Endometrial microvascular endothelial cells (primary cell): ENCODE results near the gene FBXW10B. TPM values are rescaled to one million over a fixed set of nuclear protein-coding genes. Genes with fewer than 3 reads are reported as not detected.
"Not testable (repeated sequence)": the region's sequence is repeated elsewhere in the genome, so short reads cannot be mapped to it uniquely, and the experiment has no call there.

Experiments
- in situ Hi-C: cut with HindIII; loops from 2 replicates; pipeline ENCODE4 v1.10.0; 2017; ENCODE audit warnings: low sequenced_read_pairs, low pct_unique_long_range_greater_than_20kb; ENCODE audit errors: inconsistent ontology term
- total RNA-seq: library from RNA; depleted of rRNA; stranded (reverse); fragments of >200 nt; gene quantifications from one replicate; pipeline ENCODE4 v1.2.3, GENCODE V29; 2015; ENCODE audit errors: inconsistent ontology term

FBXW10B gene
- total RNA-seq, 1 donor from 2014 or later: 0.37 TPM

GRCh38 chr17:15576848-15577247, 42.7 kb downstream of the FBXW10B start:
- in situ Hi-C loops: not testable (repeated sequence)

GRCh38 chr17:15574660-15575059, 44.8 kb downstream of the FBXW10B start:
- in situ Hi-C loops: not testable (repeated sequence)

GRCh38 chr17:15573870-15574269, 45.6 kb downstream of the FBXW10B start:
- in situ Hi-C loops: not testable (repeated sequence)

Other genes starting within 250 kb of the FBXW10B start
- gene CDRT4, start 152.1 kb downstream of the FBXW10B start, total RNA-seq: not detected
- 17.7 TPM for gene TVP23C, start 56.2 kb downstream of the FBXW10B start, total RNA-seq
- 45.1 TPM for gene TRIM16, start 64.6 kb upstream of the FBXW10B start, total RNA-seq
- 32.4 TPM for gene ZNF286A, start 80.0 kb upstream of the FBXW10B start, total RNA-seq
- not detected for gene TBC1D26, start 112.6 kb upstream of the FBXW10B start, total RNA-seq